ENCODE data around the gene PCMT1.

DNA sequence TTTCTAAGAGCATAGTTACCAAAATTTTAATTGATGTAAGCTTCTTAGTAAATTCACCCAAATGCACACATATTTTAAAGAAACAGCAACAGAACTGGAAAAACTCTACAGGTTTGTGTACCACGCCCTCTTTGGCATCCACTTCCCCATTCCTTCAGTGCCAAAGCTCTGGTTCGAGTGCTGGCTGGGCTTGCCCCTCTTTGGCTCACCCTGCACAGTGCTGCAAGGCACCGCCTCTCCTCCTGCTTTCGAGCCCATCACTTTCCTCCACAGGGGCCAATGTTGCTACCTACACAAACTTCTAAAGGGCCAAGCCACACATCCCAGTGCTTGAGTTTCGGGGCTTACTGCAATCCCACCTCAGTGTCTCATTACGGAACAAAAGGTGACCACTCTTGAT, 105.0 kb downstream of the PCMT1 start:
- TF ChIP-seq, protein P1, sequence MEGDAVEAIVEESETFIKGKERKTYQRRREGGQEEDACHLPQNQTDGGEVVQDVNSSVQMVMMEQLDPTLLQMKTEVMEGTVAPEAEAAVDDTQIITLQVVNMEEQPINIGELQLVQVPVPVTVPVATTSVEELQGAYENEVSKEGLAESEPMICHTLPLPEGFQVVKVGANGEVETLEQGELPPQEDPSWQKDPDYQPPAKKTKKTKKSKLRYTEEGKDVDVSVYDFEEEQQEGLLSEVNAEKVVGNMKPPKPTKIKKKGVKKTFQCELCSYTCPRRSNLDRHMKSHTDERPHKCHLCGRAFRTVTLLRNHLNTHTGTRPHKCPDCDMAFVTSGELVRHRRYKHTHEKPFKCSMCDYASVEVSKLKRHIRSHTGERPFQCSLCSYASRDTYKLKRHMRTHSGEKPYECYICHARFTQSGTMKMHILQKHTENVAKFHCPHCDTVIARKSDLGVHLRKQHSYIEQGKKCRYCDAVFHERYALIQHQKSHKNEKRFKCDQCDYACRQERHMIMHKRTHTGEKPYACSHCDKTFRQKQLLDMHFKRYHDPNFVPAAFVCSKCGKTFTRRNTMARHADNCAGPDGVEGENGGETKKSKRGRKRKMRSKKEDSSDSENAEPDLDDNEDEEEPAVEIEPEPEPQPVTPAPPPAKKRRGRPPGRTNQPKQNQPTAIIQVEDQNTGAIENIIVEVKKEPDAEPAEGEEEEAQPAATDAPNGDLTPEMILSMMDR (IDR thresholded peaks at IDR 0.05): no peak
- no peak for TF ChIP-seq POLR2A (IDR thresholded peaks at IDR 0.05)

All from thyroid gland (tissue), 4 donors.